Panc1 (cell line): ENCODE results near the gene KRTAP3-3. TPM values are rescaled to one million over a fixed set of nuclear protein-coding genes. Genes with fewer than 3 reads are reported as not detected.
A peak's percentile ranks its signal among the peaks of the same experiment; 100 is the strongest.

Experiments used
- ATAC-seq: fragments of 200-7000 bp; cut with Tn5 transposase; 2 replicates; pipeline ENCODE4 v1.9.1; 2020; ENCODE audit warnings: mild to moderate bottlenecking, moderate library complexity
- BruUV-seq: library from RNA; stranded (reverse); fragments of 400-500 nt; replicated peaks from 2 replicates; lab custom pipeline; 2021; lab: Mats Ljungman, UMichigan
- CTCF ChIA-PET: fragments of 300-600 bp; sonication (Branson Sonifier 250); formaldehyde crosslinking; loops from one replicate; lab custom pipeline; 2022; ENCODE audit warnings: antibody characterized with exemption; lab: Charles Lee
- POLR2A ChIA-PET: fragments of 300-600 bp; sonication (Branson Sonifier 250); formaldehyde crosslinking; loops from one replicate; lab custom pipeline; 2022; ENCODE audit warnings: antibody characterized with exemption; lab: Charles Lee
- DNase-seq: peaks from one replicate; pipeline ENCODE4 v3.0.0-alpha.2; 2010; ENCODE audit warnings: low read depth, low spot score
- H3K27ac ChIP-seq: 2 replicates; pipeline ENCODE4 v1.5.1; 2011; ENCODE audit warnings: mild to moderate bottlenecking, low read length, inconsistent platforms
- H3K27me3 ChIP-seq: fragments of 200-500 bp; sonication (Bioruptor generic); 2 replicates; pipeline ENCODE4 v1.6.0; 2014; ENCODE audit warnings: low read length, inconsistent platforms; ENCODE audit not compliant: control insufficient read depth, insufficient read depth
- H3K36me3 ChIP-seq: fragments of 200-500 bp; sonication (Bioruptor generic); 2 replicates; pipeline ENCODE4 v1.5.1; 2014; ENCODE audit warnings: inconsistent platforms, mild to moderate bottlenecking, low read length, moderate library complexity; ENCODE audit not compliant: control insufficient read depth, insufficient read depth
- H3K4me1 ChIP-seq: 2 replicates; pipeline ENCODE4 v1.5.1; 2011; ENCODE audit warnings: inconsistent platforms, mild to moderate bottlenecking, low read length, moderate library complexity; ENCODE audit not compliant: control insufficient read depth, insufficient read depth
- H3K4me3 ChIP-seq, 2 experiments: 2 replicates each; pipeline ENCODE4 v1.5.1; 2011 to 2012; ENCODE audit warnings: low read depth in 2 of 2, low read length in 2 of 2, mild to moderate bottlenecking in 2 of 2, inconsistent platforms in 1 of 2, moderate library complexity in 1 of 2
- H3K9me3 ChIP-seq: fragments of 200-500 bp; sonication (Bioruptor generic); 2 replicates; pipeline ENCODE4 v1.5.1; 2014; ENCODE audit warnings: low read depth, mild to moderate bottlenecking, inconsistent platforms, low read length, moderate library complexity; ENCODE audit not compliant: control insufficient read depth, insufficient read depth
- CTCF ChIP-seq: fragments of 450-650 bp; IDR thresholded peaks from 2 replicates; pipeline ENCODE4 v1.5.1; 2017; ENCODE audit warnings: mild to moderate bottlenecking
- POLR2AphosphoS5 ChIP-seq: IDR thresholded peaks from 2 replicates; pipeline ENCODE4 v1.6.1; 2012; ENCODE audit warnings: mild to moderate bottlenecking, low read depth, low read length, moderate library complexity
- SIN3A ChIP-seq: IDR thresholded peaks from 2 replicates; pipeline ENCODE4 v1.6.1; 2012; ENCODE audit warnings: low read depth, mild to moderate bottlenecking, low read length, moderate library complexity, borderline replicate concordance; ENCODE audit not compliant: insufficient read depth
- TCF7L2 ChIP-seq: IDR thresholded peaks from 2 replicates; pipeline ENCODE4 v1.6.1; 2011; ENCODE audit warnings: mild to moderate bottlenecking, low read depth, low read length, inconsistent platforms
- in situ Hi-C: cut with HindIII; loops from 2 replicates; pipeline ENCODE4 v1.10.0; 2016; ENCODE audit warnings: low sequenced_read_pairs, low pct_unique_long_range_greater_than_20kb
- intact Hi-C: fragments of 100-400 bp; cut with micrococcal nuclease; formaldehyde crosslinking; loops from one replicate; pipeline ENCODE4 v1.10.0; 2022; ENCODE audit not compliant: unreplicated experiment
- total RNA-seq: library from RNA; stranded (reverse); gene quantifications from one replicate; pipeline ENCODE4 v1.2.1, GENCODE V29; 2021; ENCODE audit not compliant: unreplicated experiment
- TF ChIP-seq, protein P1 (sequence below), 2 experiments: IDR thresholded peaks; 2 replicates each; pipeline ENCODE4 v1.6.1; 2011 to 2012; ENCODE audit warnings: low read depth in 2 of 2, control low read depth in 1 of 2, low read length in 1 of 2, mild to moderate bottlenecking in 1 of 2, moderate library complexity in 1 of 2; ENCODE audit not compliant: insufficient read depth in 1 of 2

The KRTAP3-3 gene
- total RNA-seq, 1 experiment from 2014 or later = not detected

DNA sequence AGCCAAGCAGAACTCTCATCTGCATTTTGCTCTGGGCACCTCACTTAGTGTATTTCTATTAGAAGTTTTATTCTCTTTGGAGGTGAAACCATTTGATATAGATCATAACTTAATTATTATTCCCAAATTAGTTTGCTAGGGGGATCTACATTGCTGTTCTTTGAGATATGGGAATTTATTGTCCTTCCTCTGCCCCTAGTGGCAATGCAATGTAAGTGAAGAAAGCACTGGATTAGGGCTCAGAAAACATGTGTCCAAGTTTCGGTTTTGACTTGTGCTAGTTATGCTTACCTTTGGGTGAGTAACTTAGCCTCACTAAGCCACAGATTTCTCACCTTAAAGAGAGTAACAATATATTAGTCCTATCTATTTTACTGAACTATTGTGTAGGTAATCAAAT is 30.1 kb downstream of the KRTAP3-3 start:
- Histone ChIP-seq H3K36me3 (no peaks in the 10 kb centered on the region), H3K27ac (no peak overlapping the region), H3K9me3 (no peaks in the 10 kb centered on the region), H3K4me3 (no peak overlapping the region), H3K27me3 (no peaks in the 10 kb centered on the region), H3K4me1 (no peaks in the 10 kb centered on the region)
- intact Hi-C loops (no loop called here), in situ Hi-C loops (no loop called here)
- DNase-seq = no peak
- TF ChIP-seq TCF7L2 (no peak), CTCF (peak; percentile 60; the same call in 1 of the 2 replicates)
- ChIA-PET POLR2A (no interaction called here), CTCF (interaction anchor here (0.6 kb wide), 1 partner anchor 18 kb away, joined by 3 read pairs; no protein-coding TSS in a partner anchor)
- no peak for ATAC-seq
- no TSS peak for BruUV-seq

DNA sequence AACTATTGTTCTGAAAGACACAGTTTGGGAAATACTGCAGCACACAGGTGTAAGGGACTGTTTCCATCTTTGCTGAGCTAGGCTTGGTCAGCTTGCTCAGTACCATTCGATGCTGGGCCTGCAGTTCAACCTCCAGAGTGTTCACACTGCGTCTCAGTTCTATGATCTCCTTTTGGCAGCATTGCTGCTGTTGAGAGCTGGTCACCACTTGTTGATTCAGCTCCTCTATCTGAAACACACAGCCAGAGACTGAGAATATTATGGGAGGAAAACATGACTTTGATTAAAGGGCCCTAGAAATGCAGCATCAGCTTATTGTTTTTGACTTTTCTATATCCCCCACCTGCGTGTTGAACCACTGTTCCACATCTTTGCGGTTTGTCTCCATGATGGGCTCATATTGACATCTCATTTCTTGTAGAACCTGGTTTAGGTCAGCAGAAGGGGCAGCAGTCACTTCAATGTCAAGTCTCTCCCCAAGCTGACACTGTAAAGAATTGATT is 31.9 kb downstream of the KRTAP3-3 start:
- in situ Hi-C loops = no loop called here
- H3K27ac ChIP-seq = no peak overlapping the region
- H3K27me3 ChIP-seq = no peaks in the 10 kb centered on the region
- BruUV-seq = no TSS peak
- CTCF ChIA-PET = interaction anchor here (0.6 kb wide), 1 partner anchor 97 kb away, joined by 4 read pairs; no protein-coding TSS in a partner anchor
- TF ChIP-seq POLR2AphosphoS5 = no peak
- TF ChIP-seq CTCF = no peak
- no peak for TF ChIP-seq SIN3A
- TF ChIP-seq, protein P1, sequence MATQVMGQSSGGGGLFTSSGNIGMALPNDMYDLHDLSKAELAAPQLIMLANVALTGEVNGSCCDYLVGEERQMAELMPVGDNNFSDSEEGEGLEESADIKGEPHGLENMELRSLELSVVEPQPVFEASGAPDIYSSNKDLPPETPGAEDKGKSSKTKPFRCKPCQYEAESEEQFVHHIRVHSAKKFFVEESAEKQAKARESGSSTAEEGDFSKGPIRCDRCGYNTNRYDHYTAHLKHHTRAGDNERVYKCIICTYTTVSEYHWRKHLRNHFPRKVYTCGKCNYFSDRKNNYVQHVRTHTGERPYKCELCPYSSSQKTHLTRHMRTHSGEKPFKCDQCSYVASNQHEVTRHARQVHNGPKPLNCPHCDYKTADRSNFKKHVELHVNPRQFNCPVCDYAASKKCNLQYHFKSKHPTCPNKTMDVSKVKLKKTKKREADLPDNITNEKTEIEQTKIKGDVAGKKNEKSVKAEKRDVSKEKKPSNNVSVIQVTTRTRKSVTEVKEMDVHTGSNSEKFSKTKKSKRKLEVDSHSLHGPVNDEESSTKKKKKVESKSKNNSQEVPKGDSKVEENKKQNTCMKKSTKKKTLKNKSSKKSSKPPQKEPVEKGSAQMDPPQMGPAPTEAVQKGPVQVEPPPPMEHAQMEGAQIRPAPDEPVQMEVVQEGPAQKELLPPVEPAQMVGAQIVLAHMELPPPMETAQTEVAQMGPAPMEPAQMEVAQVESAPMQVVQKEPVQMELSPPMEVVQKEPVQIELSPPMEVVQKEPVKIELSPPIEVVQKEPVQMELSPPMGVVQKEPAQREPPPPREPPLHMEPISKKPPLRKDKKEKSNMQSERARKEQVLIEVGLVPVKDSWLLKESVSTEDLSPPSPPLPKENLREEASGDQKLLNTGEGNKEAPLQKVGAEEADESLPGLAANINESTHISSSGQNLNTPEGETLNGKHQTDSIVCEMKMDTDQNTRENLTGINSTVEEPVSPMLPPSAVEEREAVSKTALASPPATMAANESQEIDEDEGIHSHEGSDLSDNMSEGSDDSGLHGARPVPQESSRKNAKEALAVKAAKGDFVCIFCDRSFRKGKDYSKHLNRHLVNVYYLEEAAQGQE (IDR thresholded peaks at IDR 0.05; ENCODE audit: insufficient read depth in 1 of 2, low read depth in 2 of 2, low read length in 1 of 2) = no peak
- DNase-seq (no peak), ATAC-seq (no peak)
- no peaks in the 10 kb centered on the region for H3K9me3 ChIP-seq
- POLR2A ChIA-PET = interaction anchor here (0.6 kb wide), 1 partner anchor 18 kb away, joined by 4 read pairs; no protein-coding TSS in a partner anchor
- H3K4me3 ChIP-seq = no peak overlapping the region
- H3K4me1 ChIP-seq = no peaks in the 10 kb centered on the region
- no peaks in the 10 kb centered on the region for H3K36me3 ChIP-seq
- intact Hi-C loops = no loop called here
